Hematopoietic multipotent progenitor cell treated with erythropoietin and hydrocortisone succinate and interleukin-3 and kit ligand, for 15 days (in vitro differentiated cells): Measurements from ENCODE around the gene RAB14.

Experiments used
- DNase-seq: peaks from one replicate; pipeline ENCODE4 v3.0.0-alpha.2; 2015; ENCODE audit warnings: low spot score

The RAB14 gene

GRCh38 chr9:121201738-121202533 lies at the start of gene RAB14:
TSS of gene RAB14 (minus strand) at chr9:121201869. CDS start at chr9:121193412, 8,457 bp downstream.
- peak; percentile 99 for DNase-seq

- DNase-seq, result no peak
These were observed 47.9 kb upstream of the RAB14 start for GRCh38 chr9:121249563-121249962.

- DNase-seq, result no peak
These were observed 45.3 kb upstream of the RAB14 start for GRCh38 chr9:121246821-121247561.

- DNase-seq, result no peak
These were observed 41.3 kb upstream of the RAB14 start for GRCh38 chr9:121242959-121243346.

- no peak for DNase-seq
These were observed 40.7 kb upstream of the RAB14 start for GRCh38 chr9:121242219-121242958.

- DNase-seq, result no peak
These were observed 38.9 kb upstream of the RAB14 start for GRCh38 chr9:121240472-121241135.

GRCh38 chr9:121239851-121240250 lies 38.2 kb upstream of the RAB14 start:
- DNase-seq, result no peak

GRCh38 chr9:121239071-121239470 lies 37.4 kb upstream of the RAB14 start:
- no peak for DNase-seq

GRCh38 chr9:121237916-121238315 lies 36.2 kb upstream of the RAB14 start:
- no peak for DNase-seq

- no peak for DNase-seq
These were observed 33.8 kb upstream of the RAB14 start for GRCh38 chr9:121235512-121235911.

- no peak for DNase-seq
These were observed 33.1 kb upstream of the RAB14 start for GRCh38 chr9:121234832-121235161.

- DNase-seq, result no peak
These were observed 32.5 kb upstream of the RAB14 start for GRCh38 chr9:121233906-121234831.

GRCh38 chr9:121232251-121232650 lies 30.6 kb upstream of the RAB14 start:
- DNase-seq, result no peak

GRCh38 chr9:121230256-121230655 lies 28.6 kb upstream of the RAB14 start:
- DNase-seq, result no peak

GRCh38 chr9:121227862-121228261 lies 26.2 kb upstream of the RAB14 start:
- no peak for DNase-seq

GRCh38 chr9:121226175-121226574 lies 24.5 kb upstream of the RAB14 start:
- no peak for DNase-seq

- DNase-seq, result no peak
These were observed 23.6 kb upstream of the RAB14 start for GRCh38 chr9:121225240-121225639.

GRCh38 chr9:121222524-121223171 lies 21.0 kb upstream of the RAB14 start:
- DNase-seq, result peak; percentile 71

GRCh38 chr9:121221664-121222055 lies 20.0 kb upstream of the RAB14 start:
- DNase-seq, result no peak

GRCh38 chr9:121220996-121221663 lies 19.5 kb upstream of the RAB14 start:
- DNase-seq, result no peak
